AG04449 (cell line): Measurements from ENCODE around the gene FBXO47.

Source experiments
- CTCF ChIA-PET: fragments of 350-600 bp; formaldehyde crosslinking; extraction: SDS; loops from one replicate; lab custom pipeline; 2021; ENCODE audit warnings: antibody characterized with exemption; lab: Yijun Ruan, JAX
- POLR2A ChIA-PET: fragments of 400-600, 350-600 bp; formaldehyde crosslinking; extraction: SDS; loops from one replicate; lab custom pipeline; 2020; ENCODE audit warnings: antibody characterized with exemption, inconsistent platforms; lab: Yijun Ruan, JAX
- DNase-seq: peaks from one replicate; pipeline ENCODE4 v3.0.0-alpha.2; 2010; ENCODE audit warnings: low read depth, low spot score
- H3K4me3 ChIP-seq: 2 replicates; pipeline ENCODE4 v1.5.1; 2011; ENCODE audit warnings: low read depth, mild to moderate bottlenecking, control low read depth, low read length
- CTCF ChIP-seq: IDR thresholded peaks from one replicate; pipeline ENCODE4 v1.5.1; 2011; ENCODE audit warnings: mild to moderate bottlenecking, moderate library complexity, low read length, control low read depth, inconsistent platforms; ENCODE audit not compliant: insufficient read depth; ENCODE audit errors: missing control alignments

The FBXO47 gene

GRCh38 chr17:38919316-38920078 lies 47.7 kb downstream of the FBXO47 start:
- H3K4me3 ChIP-seq, result no peak overlapping the region
- TF ChIP-seq CTCF, result no peak
- DNase-seq, result no peak
- ChIA-PET POLR2A (no interaction called here), CTCF (interaction anchor here (0.7 to 1.0 kb wide), 2 partner anchors 12 to 234 kb away, joined by 3 read pairs; no protein-coding TSS in a partner anchor)

GRCh38 chr17:38918916-38919315 lies 48.3 kb downstream of the FBXO47 start:
- no peak for TF ChIP-seq CTCF
- POLR2A ChIA-PET, result no interaction called here
- CTCF ChIA-PET, result interaction anchor here (0.6 to 0.8 kb wide), 3 partner anchors 12 to 235 kb away, joined by 3 read pairs; no protein-coding TSS in a partner anchor
- no peak overlapping the region for H3K4me3 ChIP-seq
- DNase-seq, result no peak

- no peak for DNase-seq
- ChIA-PET CTCF (interaction anchor here (0.6 to 0.8 kb wide), 3 partner anchors 11 to 235 kb away, joined by 3 read pairs; no protein-coding TSS in a partner anchor), POLR2A (no interaction called here)
- TF ChIP-seq CTCF, result no peak
- H3K4me3 ChIP-seq, result no peak overlapping the region
These were observed 48.9 kb downstream of the FBXO47 start for GRCh38 chr17:38918129-38918913.

- TF ChIP-seq CTCF, result no peak
- no peak for DNase-seq
- no peak overlapping the region for H3K4me3 ChIP-seq
- ChIA-PET CTCF (interaction anchor here (1.0 to 1.4 kb wide), 2 partner anchors 15 to 236 kb away, joined by 3 to 4 read pairs; no protein-coding TSS in a partner anchor), POLR2A (no interaction called here)
These were observed 49.9 kb downstream of the FBXO47 start for GRCh38 chr17:38917259-38917658.

GRCh38 chr17:38916771-38917170 lies 50.4 kb downstream of the FBXO47 start:
- ChIA-PET CTCF (interaction anchor here (1.0 to 2.1 kb wide), 4 partner anchors 8 to 236 kb away, joined by 3 to 6 read pairs (median 4); partner anchors contain the start of gene LASP1NB), POLR2A (interaction anchor here (1.0 kb wide), 1 partner anchor 47 kb away, joined by 3 read pairs; the partner anchor contains the start of gene LASP1)
- no peak overlapping the region for H3K4me3 ChIP-seq
- no peak for DNase-seq
- TF ChIP-seq CTCF, result no peak
